ENCODE measurements around the gene SPATS2.

- TF ChIP-seq, protein P1, sequence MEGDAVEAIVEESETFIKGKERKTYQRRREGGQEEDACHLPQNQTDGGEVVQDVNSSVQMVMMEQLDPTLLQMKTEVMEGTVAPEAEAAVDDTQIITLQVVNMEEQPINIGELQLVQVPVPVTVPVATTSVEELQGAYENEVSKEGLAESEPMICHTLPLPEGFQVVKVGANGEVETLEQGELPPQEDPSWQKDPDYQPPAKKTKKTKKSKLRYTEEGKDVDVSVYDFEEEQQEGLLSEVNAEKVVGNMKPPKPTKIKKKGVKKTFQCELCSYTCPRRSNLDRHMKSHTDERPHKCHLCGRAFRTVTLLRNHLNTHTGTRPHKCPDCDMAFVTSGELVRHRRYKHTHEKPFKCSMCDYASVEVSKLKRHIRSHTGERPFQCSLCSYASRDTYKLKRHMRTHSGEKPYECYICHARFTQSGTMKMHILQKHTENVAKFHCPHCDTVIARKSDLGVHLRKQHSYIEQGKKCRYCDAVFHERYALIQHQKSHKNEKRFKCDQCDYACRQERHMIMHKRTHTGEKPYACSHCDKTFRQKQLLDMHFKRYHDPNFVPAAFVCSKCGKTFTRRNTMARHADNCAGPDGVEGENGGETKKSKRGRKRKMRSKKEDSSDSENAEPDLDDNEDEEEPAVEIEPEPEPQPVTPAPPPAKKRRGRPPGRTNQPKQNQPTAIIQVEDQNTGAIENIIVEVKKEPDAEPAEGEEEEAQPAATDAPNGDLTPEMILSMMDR (IDR thresholded peaks at IDR 0.05) = no peak
- no peak for TF ChIP-seq POLR2A (IDR thresholded peaks at IDR 0.05)
- no peak for TF ChIP-seq EP300 (IDR thresholded peaks at IDR 0.05)
Measured at GRCh38 chr12:49543914-49544815, 176.9 kb downstream of the SPATS2 start.

Measured in ovary (tissue), 3 donors.